HEK293 (cell line): ENCODE measurements around the gene ATF6B.
A peak's percentile ranks its signal among the peaks of the same experiment; 100 is the strongest.

Experiments
- BCL11A ChIP-seq: fragments of 450-650 bp; formaldehyde crosslinking; IDR thresholded peaks from 2 replicates; pipeline ENCODE4 v1.5.1; 2016; ENCODE audit warnings: low read depth, missing biosample characterization, missing genetic modification characterization
- HIC1 ChIP-seq: fragments of 450-650 bp; formaldehyde crosslinking; IDR thresholded peaks from 2 replicates; pipeline ENCODE4 v1.5.1; 2016; ENCODE audit warnings: missing biosample characterization, missing genetic modification characterization
- IKZF3 ChIP-seq: fragments of 450-650 bp; IDR thresholded peaks from 2 replicates; pipeline ENCODE4 v1.5.0; 2018; ENCODE audit warnings: missing biosample characterization, mild to moderate bottlenecking, missing genetic modification characterization, moderate library complexity
- INSM2 ChIP-seq: fragments of 450-650 bp; formaldehyde crosslinking; IDR thresholded peaks from 2 replicates; pipeline ENCODE4 v1.5.1; 2016; ENCODE audit warnings: missing biosample characterization, missing genetic modification characterization
- KLF17 ChIP-seq: fragments of 450-650 bp; formaldehyde crosslinking; IDR thresholded peaks from 2 replicates; pipeline ENCODE4 v1.5.1; 2016; ENCODE audit warnings: missing biosample characterization, missing genetic modification characterization
- KLF8 ChIP-seq: fragments of 450-650 bp; formaldehyde crosslinking; IDR thresholded peaks from 2 replicates; pipeline ENCODE4 v1.5.1; 2016; ENCODE audit warnings: missing biosample characterization, missing genetic modification characterization
- MEIS1 ChIP-seq: sonication (generic); formaldehyde crosslinking; IDR thresholded peaks from 2 replicates; pipeline ENCODE4 v1.8.1; 2022; ENCODE audit warnings: missing genetic modification reagents, mild to moderate bottlenecking, borderline replicate concordance
- REPIN1 ChIP-seq: fragments of 450-650 bp; formaldehyde crosslinking; IDR thresholded peaks from 2 replicates; pipeline ENCODE4 v1.5.1; 2017; ENCODE audit warnings: missing biosample characterization, missing genetic modification characterization, low read depth
- SETDB1 ChIP-seq: IDR thresholded peaks from one replicate; pipeline ENCODE4 v1.6.1; 2017; ENCODE audit warnings: mild to moderate bottlenecking, low read length, moderate library complexity, mixed read lengths; ENCODE audit not compliant: insufficient read length
- SP3 ChIP-seq: fragments of 450-650 bp; formaldehyde crosslinking; IDR thresholded peaks from 2 replicates; pipeline ENCODE4 v1.5.1; 2016; ENCODE audit warnings: missing biosample characterization, missing genetic modification characterization
- YY2 ChIP-seq: fragments of 450-650 bp; formaldehyde crosslinking; IDR thresholded peaks from 2 replicates; pipeline ENCODE4 v1.5.1; 2016; ENCODE audit warnings: missing biosample characterization, missing genetic modification characterization
- ZBTB7A ChIP-seq: fragments of 450-650 bp; formaldehyde crosslinking; IDR thresholded peaks from 2 replicates; pipeline ENCODE4 v1.5.1; 2016; ENCODE audit warnings: low read depth, missing biosample characterization, missing genetic modification characterization
- ZFP41 ChIP-seq: fragments of 450-650 bp; formaldehyde crosslinking; IDR thresholded peaks from 2 replicates; pipeline ENCODE4 v1.5.1; 2016; ENCODE audit warnings: missing biosample characterization, missing genetic modification characterization, borderline replicate concordance
- ZNF169 ChIP-seq: fragments of 450-650 bp; formaldehyde crosslinking; IDR thresholded peaks from 2 replicates; pipeline ENCODE4 v1.5.1; 2016; ENCODE audit warnings: missing biosample characterization, missing genetic modification characterization
- ZNF19 ChIP-seq: fragments of 450-650 bp; formaldehyde crosslinking; IDR thresholded peaks from 2 replicates; pipeline ENCODE4; 2016; ENCODE audit warnings: missing biosample characterization, missing genetic modification characterization, low read depth
- ZNF221 ChIP-seq: fragments of 450-650 bp; formaldehyde crosslinking; IDR thresholded peaks from 2 replicates; pipeline ENCODE4 v1.5.1; 2017; ENCODE audit warnings: missing biosample characterization, missing genetic modification characterization, borderline replicate concordance
- ZNF223 ChIP-seq: fragments of 450-650 bp; formaldehyde crosslinking; IDR thresholded peaks from 2 replicates; pipeline ENCODE4 v1.5.1; 2016; ENCODE audit warnings: missing biosample characterization, missing genetic modification characterization
- ZNF248 ChIP-seq: fragments of 450-650 bp; formaldehyde crosslinking; IDR thresholded peaks from 2 replicates; pipeline ENCODE4 v1.5.1; 2017; ENCODE audit warnings: missing biosample characterization, missing genetic modification characterization
- ZNF394 ChIP-seq: fragments of 450-650 bp; formaldehyde crosslinking; IDR thresholded peaks from 2 replicates; pipeline ENCODE4 v1.5.1; 2016; ENCODE audit warnings: missing biosample characterization, missing genetic modification characterization, mild to moderate bottlenecking, moderate library complexity, borderline replicate concordance
- ZNF398 ChIP-seq: fragments of 450-650 bp; formaldehyde crosslinking; IDR thresholded peaks from 2 replicates; pipeline ENCODE4 v1.5.1; 2017; ENCODE audit warnings: missing biosample characterization, missing genetic modification characterization
- ZNF529 ChIP-seq: fragments of 450-650 bp; formaldehyde crosslinking; IDR thresholded peaks from 2 replicates; pipeline ENCODE4 v1.5.1; 2017; ENCODE audit warnings: missing genetic modification characterization, missing biosample characterization; ENCODE audit not compliant: insufficient replicate concordance
- ZNF596 ChIP-seq: fragments of 450-650 bp; IDR thresholded peaks from 2 replicates; pipeline ENCODE4 v1.5.0; 2018; ENCODE audit warnings: missing biosample characterization, mild to moderate bottlenecking, missing genetic modification characterization, moderate library complexity
- ZNF792 ChIP-seq: fragments of 450-650 bp; formaldehyde crosslinking; IDR thresholded peaks from 2 replicates; pipeline ENCODE4 v1.5.1; 2016; ENCODE audit warnings: missing biosample characterization, missing genetic modification characterization
- TF ChIP-seq, protein P1 (sequence below): fragments of 450-650 bp; formaldehyde crosslinking; IDR thresholded peaks from 2 replicates; pipeline ENCODE4 v1.5.1; 2016; ENCODE audit warnings: missing biosample characterization, missing genetic modification characterization
- TF ChIP-seq, protein P2 (sequence below): fragments of 450-650 bp; formaldehyde crosslinking; IDR thresholded peaks from 2 replicates; pipeline ENCODE4 v1.5.1; 2017; ENCODE audit warnings: missing biosample characterization, missing genetic modification characterization
- TF ChIP-seq, protein P3 (sequence below): fragments of 450-650 bp; formaldehyde crosslinking; IDR thresholded peaks from 2 replicates; pipeline ENCODE4 v1.5.1; 2016; ENCODE audit warnings: missing biosample characterization, missing genetic modification characterization

The ATF6B gene

DNA sequence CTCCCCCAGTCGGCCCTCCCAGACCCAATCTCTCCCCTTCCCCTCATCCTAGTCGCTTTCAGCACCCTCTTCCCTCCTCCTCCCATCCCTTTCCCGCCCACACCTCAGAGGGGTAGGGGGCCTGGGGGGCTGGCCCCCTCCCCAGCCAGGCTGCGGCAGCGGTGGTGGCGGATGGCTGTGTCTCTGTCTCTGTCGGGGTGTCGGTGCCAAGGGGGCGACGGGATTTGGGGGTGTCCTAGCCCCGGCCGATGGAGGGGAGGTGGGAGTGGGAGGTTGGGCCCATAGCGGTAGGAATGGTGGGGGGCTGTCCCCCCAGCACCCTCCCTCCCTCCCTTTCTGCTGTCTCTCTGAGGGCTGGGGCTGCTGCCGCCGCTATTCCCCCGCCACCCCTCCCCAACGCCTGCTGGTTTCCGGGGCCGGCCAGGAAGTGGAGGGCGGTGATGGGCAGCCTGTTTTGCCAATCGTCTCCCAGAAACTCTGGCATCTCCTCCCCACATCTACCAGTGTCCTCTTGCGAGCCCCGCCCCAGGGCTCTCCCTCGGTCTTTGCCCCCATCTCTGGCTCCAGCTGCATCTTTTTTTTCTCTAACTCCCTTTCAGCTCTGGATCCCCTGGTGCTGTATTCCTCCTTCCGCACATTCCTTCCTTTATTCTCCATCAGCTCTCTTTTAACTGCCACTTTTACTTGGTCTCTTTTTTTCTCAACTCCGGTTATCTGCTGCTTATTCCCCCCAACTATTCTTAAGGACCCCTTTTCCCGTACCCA, 47.8 kb upstream of the ATF6B start, which contains the start of gene AGPAT1 (continued):
- TF ChIP-seq KLF17 (tag by site-specific recombination) (peak; percentile 64; the same call in 1 of the 2 replicates), ZNF394 (tag by site-specific recombination) (no peak), ZNF169 (tag by site-specific recombination) (no peak), ZFP41 (no peak), KLF8 (tag by site-specific recombination) (no peak), ZBTB7A (peak; percentile 54; the same call in 1 of the 2 replicates), HIC1 (tag by site-specific recombination) (0 out of 2 replicates have a peak, but pooled peaks have one; percentile 39), ZNF792 (tag by site-specific recombination) (no peak), MEIS1 (CRISPR knock-in tag) (no peak), ZNF223 (tag by site-specific recombination) (no peak), ZNF529 (no peak), ZNF221 (tag by site-specific recombination) (no peak), SETDB1 (no peak), REPIN1 (peak; percentile 41; the same call in 1 of the 2 replicates), ZNF248 (tag by site-specific recombination) (no peak), IKZF3 (tag by site-specific recombination) (no peak; the same call in 1 of the 2 replicates), BCL11A (tag by site-specific recombination) (no peak; the same call in 1 of the 2 replicates), YY2 (peak; percentile 42; the same call in 1 of the 2 replicates), INSM2 (0 out of 2 replicates have a peak, but pooled peaks have one; percentile 10), ZNF398 (peak; percentile 99), SP3 (tag by site-specific recombination) (peak; percentile 83), ZNF19 (no peak), ZNF596 (no peak)
- TF ChIP-seq, protein P1, sequence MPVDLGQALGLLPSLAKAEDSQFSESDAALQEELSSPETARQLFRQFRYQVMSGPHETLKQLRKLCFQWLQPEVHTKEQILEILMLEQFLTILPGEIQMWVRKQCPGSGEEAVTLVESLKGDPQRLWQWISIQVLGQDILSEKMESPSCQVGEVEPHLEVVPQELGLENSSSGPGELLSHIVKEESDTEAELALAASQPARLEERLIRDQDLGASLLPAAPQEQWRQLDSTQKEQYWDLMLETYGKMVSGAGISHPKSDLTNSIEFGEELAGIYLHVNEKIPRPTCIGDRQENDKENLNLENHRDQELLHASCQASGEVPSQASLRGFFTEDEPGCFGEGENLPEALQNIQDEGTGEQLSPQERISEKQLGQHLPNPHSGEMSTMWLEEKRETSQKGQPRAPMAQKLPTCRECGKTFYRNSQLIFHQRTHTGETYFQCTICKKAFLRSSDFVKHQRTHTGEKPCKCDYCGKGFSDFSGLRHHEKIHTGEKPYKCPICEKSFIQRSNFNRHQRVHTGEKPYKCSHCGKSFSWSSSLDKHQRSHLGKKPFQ (tag by site-specific recombination) = no peak
- TF ChIP-seq, protein P2, sequence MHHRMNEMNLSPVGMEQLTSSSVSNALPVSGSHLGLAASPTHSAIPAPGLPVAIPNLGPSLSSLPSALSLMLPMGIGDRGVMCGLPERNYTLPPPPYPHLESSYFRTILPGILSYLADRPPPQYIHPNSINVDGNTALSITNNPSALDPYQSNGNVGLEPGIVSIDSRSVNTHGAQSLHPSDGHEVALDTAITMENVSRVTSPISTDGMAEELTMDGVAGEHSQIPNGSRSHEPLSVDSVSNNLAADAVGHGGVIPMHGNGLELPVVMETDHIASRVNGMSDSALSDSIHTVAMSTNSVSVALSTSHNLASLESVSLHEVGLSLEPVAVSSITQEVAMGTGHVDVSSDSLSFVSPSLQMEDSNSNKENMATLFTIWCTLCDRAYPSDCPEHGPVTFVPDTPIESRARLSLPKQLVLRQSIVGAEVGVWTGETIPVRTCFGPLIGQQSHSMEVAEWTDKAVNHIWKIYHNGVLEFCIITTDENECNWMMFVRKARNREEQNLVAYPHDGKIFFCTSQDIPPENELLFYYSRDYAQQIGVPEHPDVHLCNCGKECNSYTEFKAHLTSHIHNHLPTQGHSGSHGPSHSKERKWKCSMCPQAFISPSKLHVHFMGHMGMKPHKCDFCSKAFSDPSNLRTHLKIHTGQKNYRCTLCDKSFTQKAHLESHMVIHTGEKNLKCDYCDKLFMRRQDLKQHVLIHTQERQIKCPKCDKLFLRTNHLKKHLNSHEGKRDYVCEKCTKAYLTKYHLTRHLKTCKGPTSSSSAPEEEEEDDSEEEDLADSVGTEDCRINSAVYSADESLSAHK = 0 out of 2 replicates have a peak, but pooled peaks have one; percentile 11
- TF ChIP-seq, protein P3, sequence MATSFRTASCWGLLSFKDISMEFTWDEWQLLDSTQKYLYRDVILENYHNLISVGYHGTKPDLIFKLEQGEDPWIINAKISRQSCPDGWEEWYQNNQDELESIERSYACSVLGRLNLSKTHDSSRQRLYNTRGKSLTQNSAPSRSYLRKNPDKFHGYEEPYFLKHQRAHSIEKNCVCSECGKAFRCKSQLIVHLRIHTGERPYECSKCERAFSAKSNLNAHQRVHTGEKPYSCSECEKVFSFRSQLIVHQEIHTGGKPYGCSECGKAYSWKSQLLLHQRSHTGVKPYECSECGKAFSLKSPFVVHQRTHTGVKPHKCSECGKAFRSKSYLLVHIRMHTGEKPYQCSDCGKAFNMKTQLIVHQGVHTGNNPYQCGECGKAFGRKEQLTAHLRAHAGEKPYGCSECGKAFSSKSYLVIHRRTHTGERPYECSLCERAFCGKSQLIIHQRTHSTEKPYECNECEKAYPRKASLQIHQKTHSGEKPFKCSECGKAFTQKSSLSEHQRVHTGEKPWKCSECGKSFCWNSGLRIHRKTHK (tag by site-specific recombination) = no peak
